ENCODE measurements around the gene CCM2. TPM values are rescaled to one million over a fixed set of nuclear protein-coding genes. Genes with fewer than 3 reads are reported as not detected.

Gene CCM2
- total and polyA plus RNA-seq, 2 experiments from 2014 or later, result 24.9 to 40.1 TPM

- Histone ChIP-seq H3K9me2 (ENCODE audit: insufficient read depth) (no peaks in the 10 kb centered on the region), H3K36me3 (ENCODE audit: insufficient read depth) (no peaks in the 10 kb centered on the region), H3K4me2 (no peak overlapping the region), H3K4me3 (no peak overlapping the region), H2AFZ (no peak overlapping the region), H3K27ac (ENCODE audit: low read depth) (no peak overlapping the region), H3K79me2 (replicated peaks; ENCODE audit: insufficient read depth) (no peaks in the 10 kb centered on the region), H3F3A (replicated peaks; ENCODE audit: low read depth) (no peaks in the 10 kb centered on the region), H3K27me3 (ENCODE audit: insufficient read depth) (no peaks in the 10 kb centered on the region), H4K20me1 (replicated peaks; ENCODE audit: insufficient read depth) (peaks cover 6% of the 10 kb centered on the region; the same call in 1 of the 2 replicates), H3K4me1 (ENCODE audit: insufficient read depth) (no peaks in the 10 kb centered on the region)
- Mint-ChIP-seq H3K9me3 (no peaks in the 10 kb centered on the region), H3K36me3 (ENCODE audit: low read depth) (peaks cover 6% of the 10 kb centered on the region; the same call in 2 of the 3 replicates), H3K27me3 (ENCODE audit: insufficient read depth, low read depth, poor library complexity) (peaks cover 3% of the 10 kb centered on the region), H3K4me1 (no peaks in the 10 kb centered on the region), H3K27ac (no peak overlapping the region), H3K4me3 (no peak overlapping the region)
- DNase-seq (ENCODE audit: low spot score), result no peak
- ATAC-seq, result no peak
- TF ChIP-seq ETS1 (IDR thresholded peaks at IDR 0.05), result no peak
- TF ChIP-seq CREB1 (CRISPR knock-in tag; IDR thresholded peaks at IDR 0.05; ENCODE audit: low read depth), result no peak
- no peak for TF ChIP-seq STAT1 (IDR thresholded peaks at IDR 0.05; ENCODE audit: unreplicated experiment)
- no peak for TF ChIP-seq NANOG (IDR thresholded peaks at IDR 0.05; ENCODE audit: borderline replicate concordance)
- TF ChIP-seq ZNF462 (CRISPR knock-in tag; IDR thresholded peaks at IDR 0.05), result no peak
- no peak for TF ChIP-seq EZH2 (IDR thresholded peaks at IDR 0.05; ENCODE audit: low read depth, unreplicated experiment)
Observed at GRCh38 chr7:45054442-45054841, 54.4 kb downstream of the CCM2 start.

Measured in GM23338 (cell line).